H9 (cell line): ENCODE measurements around the gene CDH13. TPM values are rescaled to one million over a fixed set of nuclear protein-coding genes. Genes with fewer than 3 reads are reported as not detected.

Experiments
- DNase-seq: peaks from one replicate; pipeline ENCODE4 v3.0.0-alpha.2; 2017
- H2AFZ ChIP-seq: one replicate; pipeline ENCODE4 v1.6.1; 2013; ENCODE audit warnings: mild to moderate bottlenecking, low read length, control low read depth, moderate library complexity
- H2AK5ac ChIP-seq: 2 replicates; pipeline ENCODE4 v1.6.1; 2013; ENCODE audit warnings: low read length, control low read depth, mixed read lengths; ENCODE audit not compliant: insufficient read length
- H2BK120ac ChIP-seq: one replicate; pipeline ENCODE4 v1.6.1; 2013; ENCODE audit warnings: low read depth, mild to moderate bottlenecking, low read length, control low read depth, inconsistent platforms; ENCODE audit not compliant: poor library complexity, severe bottlenecking
- H2BK12ac ChIP-seq: 2 replicates; pipeline ENCODE4 v1.6.1; 2013; ENCODE audit warnings: low read length, control low read depth, mixed read lengths, low read depth; ENCODE audit not compliant: insufficient read length
- H2BK15ac ChIP-seq: 2 replicates; pipeline ENCODE4 v1.6.1; 2013; ENCODE audit warnings: low read depth, low read length, control low read depth
- H2BK20ac ChIP-seq: one replicate; pipeline ENCODE4 v1.6.1; 2013; ENCODE audit warnings: low read depth, mild to moderate bottlenecking, low read length, control low read depth, inconsistent platforms; ENCODE audit not compliant: poor library complexity, severe bottlenecking
- H2BK5ac ChIP-seq: 2 replicates; pipeline ENCODE4 v1.6.1; 2013; ENCODE audit warnings: low read length, control low read depth, mixed read lengths; ENCODE audit not compliant: insufficient read length
- H3K14ac ChIP-seq: 2 replicates; pipeline ENCODE4 v1.6.1; 2013; ENCODE audit warnings: low read length, control low read depth; ENCODE audit not compliant: insufficient read depth
- H3K18ac ChIP-seq: 2 replicates; pipeline ENCODE4 v1.6.1; 2013; ENCODE audit warnings: low read depth, mild to moderate bottlenecking, mixed read lengths, low read length, control low read depth; ENCODE audit not compliant: insufficient read length
- H3K23ac ChIP-seq: 2 replicates; pipeline ENCODE4 v1.6.1; 2013; ENCODE audit warnings: low read length, control low read depth, mixed read lengths, low read depth; ENCODE audit not compliant: insufficient read length
- H3K23me2 ChIP-seq: 2 replicates; pipeline ENCODE4 v1.6.1; 2013; ENCODE audit warnings: low read depth, mild to moderate bottlenecking, mixed read lengths, low read length, control low read depth; ENCODE audit not compliant: insufficient read length, poor library complexity, severe bottlenecking
- H3K27ac ChIP-seq: 2 replicates; pipeline ENCODE4 v1.5.1; 2013; ENCODE audit warnings: low read length, control low read depth, mixed read lengths, low read depth; ENCODE audit not compliant: insufficient read length
- H3K27me3 ChIP-seq: 2 replicates; pipeline ENCODE4 v1.6.1; 2013; ENCODE audit warnings: low read length, control low read depth, inconsistent platforms; ENCODE audit not compliant: insufficient read depth
- H3K4ac ChIP-seq: 2 replicates; pipeline ENCODE4 v1.6.1; 2013; ENCODE audit warnings: low read depth, mild to moderate bottlenecking, control low read depth, inconsistent platforms, low read length, moderate library complexity
- H3K4me1 ChIP-seq: 2 replicates; pipeline ENCODE4 v1.6.1; 2013; ENCODE audit warnings: low read length, control low read depth, inconsistent platforms; ENCODE audit not compliant: insufficient read depth
- H3K4me2 ChIP-seq: 2 replicates; pipeline ENCODE4 v1.6.1; 2013; ENCODE audit warnings: low read length, control low read depth, mixed read lengths; ENCODE audit not compliant: insufficient read length, insufficient read depth
- H3K56ac ChIP-seq: 2 replicates; pipeline ENCODE4 v1.6.1; 2013; ENCODE audit warnings: low read depth, mild to moderate bottlenecking, mixed read lengths, low read length, control low read depth; ENCODE audit not compliant: insufficient read length
- H3K79me1 ChIP-seq: 2 replicates; pipeline ENCODE4 v1.6.1; 2013; ENCODE audit warnings: low read depth, mild to moderate bottlenecking, moderate library complexity, low read length, control low read depth, inconsistent platforms; ENCODE audit not compliant: insufficient read depth, poor library complexity, severe bottlenecking
- H3K79me2 ChIP-seq: 2 replicates; pipeline ENCODE4 v1.6.1; 2013; ENCODE audit warnings: low read length, control low read depth, inconsistent platforms; ENCODE audit not compliant: insufficient read depth
- H3K9ac ChIP-seq: 2 replicates; pipeline ENCODE4 v1.6.1; 2013; ENCODE audit warnings: low read length, control low read depth, mixed read lengths; ENCODE audit not compliant: insufficient read length; ENCODE audit errors: extremely low read depth
- H3K9me3 ChIP-seq: one replicate; pipeline ENCODE4 v1.6.1; 2013; ENCODE audit warnings: low read depth, low read length, inconsistent platforms; ENCODE audit not compliant: control insufficient read depth
- H3T11ph ChIP-seq: one replicate; pipeline ENCODE4 v1.6.1; 2013; ENCODE audit warnings: mild to moderate bottlenecking, low read length, control low read depth, inconsistent platforms
- H4K20me1 ChIP-seq: one replicate; pipeline ENCODE4 v1.6.1; 2013; ENCODE audit not compliant: control insufficient read depth, insufficient read length, insufficient read depth
- H4K5ac ChIP-seq: 2 replicates; pipeline ENCODE4 v1.6.1; 2013; ENCODE audit warnings: low read depth, mild to moderate bottlenecking, mixed read lengths, low read length, control low read depth; ENCODE audit not compliant: insufficient read length
- H4K8ac ChIP-seq: replicated peaks from 2 replicates; pipeline ENCODE4 v1.6.1; 2013; ENCODE audit warnings: low read length, control low read depth, mixed read lengths, low read depth; ENCODE audit not compliant: insufficient read length
- H4K91ac ChIP-seq: 2 replicates; pipeline ENCODE4 v1.6.1; 2013; ENCODE audit warnings: low read depth, mild to moderate bottlenecking, moderate library complexity, mixed read lengths, low read length, control low read depth; ENCODE audit not compliant: insufficient read length
- H3K27ac Mint-ChIP-seq, 3 experiments: 2 replicates in 2 of 3; 3 replicates in 1 of 3; pipeline ENCODE4 v1.8.0; 2020 to 2021; ENCODE audit warnings: mixed read lengths in 3 of 3, mild to moderate bottlenecking in 1 of 3, moderate library complexity in 1 of 3
- H3K27me3 Mint-ChIP-seq: 2 replicates; pipeline ENCODE4 v1.8.0; 2021; ENCODE audit warnings: low read depth, mild to moderate bottlenecking, moderate library complexity, mixed read lengths
- H3K36me3 Mint-ChIP-seq, 3 experiments: 2 replicates in 2 of 3; 3 replicates in 1 of 3; pipeline ENCODE4 v1.8.0; 2020 to 2021; ENCODE audit warnings: low read depth in 3 of 3, mixed read lengths in 3 of 3; ENCODE audit not compliant: insufficient read depth in 1 of 3
- H3K4me1 Mint-ChIP-seq, 2 experiments: 2 replicates each; pipeline ENCODE4 v1.8.0; 2020; ENCODE audit warnings: mixed read lengths in 2 of 2
- H3K4me3 Mint-ChIP-seq, 2 experiments: 2 replicates in 1 of 2; 3 replicates in 1 of 2; pipeline ENCODE4 v1.8.0; 2020 to 2021; ENCODE audit warnings: mild to moderate bottlenecking in 2 of 2, mixed read lengths in 2 of 2, moderate library complexity in 1 of 2
- H3K9me3 Mint-ChIP-seq, 2 experiments: 2 replicates in 1 of 2; 3 replicates in 1 of 2; pipeline ENCODE4 v1.8.0; 2020; ENCODE audit warnings: mild to moderate bottlenecking in 2 of 2, mixed read lengths in 2 of 2, moderate library complexity in 1 of 2
- WGBS: extraction: QIAGEN DNeasy Blood & Tissue Kit; methylation state at CpG from one replicate; pipeline ENCODE4 v1.1.7; 2013; ENCODE audit warnings: missing lambda C conversion rate, low lambda C conversion rate, mixed read lengths; ENCODE audit not compliant: insufficient read length; ENCODE audit errors: extremely low coverage; 5-methylcytosine and 5-hydroxymethylcytosine counted together
- total RNA-seq: library from RNA; stranded (reverse); gene quantifications from 2 replicates; pipeline ENCODE4 v1.2.1, GENCODE V29; 2021
- TF ChIP-seq, protein P1 (sequence below): fragments of 200-600 bp; sonication (generic); conservative IDR thresholded peaks from 3 replicates; pipeline ENCODE4 v1.8.0; 2021; ENCODE audit warnings: antibody characterized with exemption, mild to moderate bottlenecking

The CDH13 gene
- total RNA-seq, 1 experiment from 2014 or later: 1.5 TPM

DNA sequence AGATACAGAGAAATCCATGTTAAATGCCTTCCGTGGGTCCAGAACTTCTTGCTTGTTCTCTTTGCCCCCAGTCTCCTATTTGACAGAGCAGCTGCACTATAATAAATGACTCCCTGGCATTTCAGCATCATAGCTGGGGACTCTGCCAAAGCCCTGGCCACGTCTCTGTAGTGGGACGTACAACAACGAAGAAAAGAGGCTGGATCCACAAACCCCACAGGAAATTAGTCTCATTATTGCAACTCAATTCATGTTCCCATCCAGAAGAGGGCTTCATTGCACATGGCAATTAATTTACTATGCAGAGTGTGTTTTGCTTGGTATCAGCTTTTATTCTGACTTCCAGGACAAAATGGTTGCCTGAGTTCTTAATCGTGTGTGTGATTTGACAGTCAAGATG lies 121.3 kb downstream of the CDH13 start:
- Histone ChIP-seq H2AFZ (no peak overlapping the region), H2BK12ac (no peak overlapping the region)

More for the DNA sequence above, 121.3 kb downstream of the CDH13 start:
- H3K18ac ChIP-seq: no peak overlapping the region
- no peak overlapping the region for H2AK5ac ChIP-seq
- no peak overlapping the region for H3K23ac ChIP-seq
- H3K23me2 ChIP-seq: no peaks in the 10 kb centered on the region
- H3K27me3 ChIP-seq: no peaks in the 10 kb centered on the region
- TF ChIP-seq, protein P1, sequence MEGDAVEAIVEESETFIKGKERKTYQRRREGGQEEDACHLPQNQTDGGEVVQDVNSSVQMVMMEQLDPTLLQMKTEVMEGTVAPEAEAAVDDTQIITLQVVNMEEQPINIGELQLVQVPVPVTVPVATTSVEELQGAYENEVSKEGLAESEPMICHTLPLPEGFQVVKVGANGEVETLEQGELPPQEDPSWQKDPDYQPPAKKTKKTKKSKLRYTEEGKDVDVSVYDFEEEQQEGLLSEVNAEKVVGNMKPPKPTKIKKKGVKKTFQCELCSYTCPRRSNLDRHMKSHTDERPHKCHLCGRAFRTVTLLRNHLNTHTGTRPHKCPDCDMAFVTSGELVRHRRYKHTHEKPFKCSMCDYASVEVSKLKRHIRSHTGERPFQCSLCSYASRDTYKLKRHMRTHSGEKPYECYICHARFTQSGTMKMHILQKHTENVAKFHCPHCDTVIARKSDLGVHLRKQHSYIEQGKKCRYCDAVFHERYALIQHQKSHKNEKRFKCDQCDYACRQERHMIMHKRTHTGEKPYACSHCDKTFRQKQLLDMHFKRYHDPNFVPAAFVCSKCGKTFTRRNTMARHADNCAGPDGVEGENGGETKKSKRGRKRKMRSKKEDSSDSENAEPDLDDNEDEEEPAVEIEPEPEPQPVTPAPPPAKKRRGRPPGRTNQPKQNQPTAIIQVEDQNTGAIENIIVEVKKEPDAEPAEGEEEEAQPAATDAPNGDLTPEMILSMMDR: no peak
- no peak overlapping the region for H2BK15ac ChIP-seq
- H3K4me1 Mint-ChIP-seq: peaks cover 19 to 21% of the 10 kb centered on the region in 2 experiments
- no peak overlapping the region for H3K14ac ChIP-seq
- no CpG with 5 or more reads among the region's 5 CpGs for WGBS
- no peak overlapping the region for H2BK5ac ChIP-seq
- no peak overlapping the region for H2BK120ac ChIP-seq
- H4K5ac ChIP-seq: no peak overlapping the region
- H4K20me1 ChIP-seq: no peaks in the 10 kb centered on the region
- no peak for DNase-seq
- no peak overlapping the region for H3K9ac ChIP-seq
- 0 out of 2 replicates have a peak, but pooled peaks cover 7% of the 10 kb centered on the region for H3K4me1 ChIP-seq
- no peak overlapping the region for H3K4ac ChIP-seq
- peaks cover 0 to 3% (median 0%) of the 10 kb centered on the region in 3 experiments; a peak in 1 of 7 replicates for H3K36me3 Mint-ChIP-seq
- no peak overlapping the region for H3K4me2 ChIP-seq
- peak overlapping the region in 1 of 3 experiments; percentile 13; a peak in 1 of 7 replicates for H3K27ac Mint-ChIP-seq
- H4K91ac ChIP-seq: no peak overlapping the region
- H3K27ac ChIP-seq: no peak overlapping the region
- no peak overlapping the region for H3K56ac ChIP-seq
- no peaks in the 10 kb centered on the region for H3K79me1 ChIP-seq
- no peaks in the 10 kb centered on the region for H3K27me3 Mint-ChIP-seq
- H2BK20ac ChIP-seq: no peak overlapping the region
- H3K9me3 ChIP-seq: no peaks in the 10 kb centered on the region
- H3K9me3 Mint-ChIP-seq: no peaks in the 10 kb centered on the region
- no peak overlapping the region for H3T11ph ChIP-seq
- no peaks in the 10 kb centered on the region for H3K79me2 ChIP-seq
- H4K8ac ChIP-seq: no peak overlapping the region
- no peak overlapping the region for H3K4me3 Mint-ChIP-seq
